Adipose tissue (tissue), 3 donors: ENCODE results near the gene RPS21. TPM values are rescaled to one million over a fixed set of nuclear protein-coding genes. Genes with fewer than 3 reads are reported as not detected.

Experiments used
- H3K27ac ChIP-seq: one replicate; pipeline ENCODE4 v1.5.1; 2013; ENCODE audit warnings: low read depth, low read length
- WGBS, 3 donors: extraction: QIAGEN DNeasy Blood & Tissue Kit; methylation state at CpG; one replicate each; pipeline ENCODE4 v1.1.7; 2013; 5-methylcytosine and 5-hydroxymethylcytosine counted together
- polyA plus RNA-seq, 3 donors: library from polyadenylated mRNA; stranded (reverse); fragments of 200-250 nt; gene quantifications; one replicate each; pipeline ENCODE4 v1.2.3, GENCODE V29; 2013
- donor health status: healthy with polysubstance abuse.
- donor health status: Bipolar disorder and iron deficiency.
- donor health status: healthy.

The RPS21 gene
- polyA plus RNA-seq, 3 donors: 3,685 to 4,426 (median 4,284) TPM

- no peak overlapping the region for H3K27ac ChIP-seq
- 72 to 79% (median 75%) methylated on average over 13 of the region's 13 CpGs for WGBS, 3 donors
Measured at GRCh38 chr20:62362590-62362940, 24.3 kb upstream of the RPS21 start.

- 68 to 77% (median 71%) methylated on average over 19 to 20 of the region's 20 CpGs for WGBS, 3 donors
Measured at GRCh38 chr20:62362991-62363919, 23.6 kb upstream of the RPS21 start.

GRCh38 chr20:62363920-62364851 lies 22.7 kb upstream of the RPS21 start:
- 67 to 80% (median 70%) methylated on average over 21 to 22 of the region's 22 CpGs for WGBS, 3 donors
- H3K27ac ChIP-seq: no peak overlapping the region

More at GRCh38 chr20:62362991-62363919, 23.6 kb upstream of the RPS21 start:
- H3K27ac ChIP-seq: no peak overlapping the region

- H3K27ac ChIP-seq: no peak overlapping the region
- WGBS, 3 donors: 42 to 69% (median 58%) methylated on average over 27 of the region's 27 CpGs
Measured at GRCh38 chr20:62364911-62365736, 21.8 kb upstream of the RPS21 start.

GRCh38 chr20:62365814-62366369 lies 21.0 kb upstream of the RPS21 start:
- WGBS, 3 donors: 22 to 37% (median 31%) methylated on average over 8 to 10 of the region's 10 CpGs
- no peak overlapping the region for H3K27ac ChIP-seq

- H3K27ac ChIP-seq: no peak overlapping the region
- 1 to 2% (median 1%) methylated on average over 55 to 72 of the region's 72 CpGs for WGBS, 3 donors
Measured at GRCh38 chr20:62366370-62367135, 20.4 kb upstream of the RPS21 start.

GRCh38 chr20:62367136-62367632 lies 19.7 kb upstream of the RPS21 start, which contains the start of gene LAMA5:
LAMA5 (minus strand) TSS chr20:62367312; CDS start chr20:62367245, 67 bp downstream.
- 0 to 1% (median 0%) methylated on average over 24 to 54 of the region's 70 CpGs for whole genome bisulfite sequencing, 3 donors

GRCh38 chr20:62367633-62368391 lies 19.1 kb upstream of the RPS21 start:
- no peak overlapping the region for H3K27ac ChIP-seq
- WGBS, 3 donors: 2 to 31% (median 2%) methylated on average over 37 of the region's 37 CpGs

More at GRCh38 chr20:62367136-62367632, 19.7 kb upstream of the RPS21 start, which contains the start of gene LAMA5:
- no peak within 1 kb of the TSS for H3K27ac ChIP-seq

GRCh38 chr20:62368392-62368975 lies 18.4 kb upstream of the RPS21 start:
- 5 to 26% (median 7%) methylated on average over 15 of the region's 15 CpGs for WGBS, 3 donors

GRCh38 chr20:62368976-62369814 lies 17.7 kb upstream of the RPS21 start:
- 24 to 35% (median 28%) methylated on average over 25 to 28 of the region's 28 CpGs for WGBS, 3 donors
- no peak overlapping the region for H3K27ac ChIP-seq

More at GRCh38 chr20:62368392-62368975, 18.4 kb upstream of the RPS21 start:
- no peak overlapping the region for H3K27ac ChIP-seq

- 53 to 67% (median 53%) methylated on average over 4 of the region's 4 CpGs for WGBS, 3 donors
- H3K27ac ChIP-seq: no peak overlapping the region
Measured at GRCh38 chr20:62369815-62370114, 17.1 kb upstream of the RPS21 start.

GRCh38 chr20:62370115-62370806 lies 16.6 kb upstream of the RPS21 start:
- no peak overlapping the region for H3K27ac ChIP-seq
- 58 to 73% (median 63%) methylated on average over 19 of the region's 19 CpGs for WGBS, 3 donors

GRCh38 chr20:62370807-62371587 lies 15.9 kb upstream of the RPS21 start:
- H3K27ac ChIP-seq: no peak overlapping the region
- 56 to 72% (median 72%) methylated on average over 15 to 18 of the region's 18 CpGs for WGBS, 3 donors

GRCh38 chr20:62371588-62372041 lies 15.3 kb upstream of the RPS21 start:
- WGBS, 3 donors: 91 to 94% (median 91%) methylated on average over 8 of the region's 8 CpGs
- H3K27ac ChIP-seq: no peak overlapping the region
